HepG2 (cell line): ENCODE results near the gene PLVAP. TPM values are rescaled to one million over a fixed set of nuclear protein-coding genes. Genes with fewer than 3 reads are reported as not detected.
A peak's percentile ranks its signal among the peaks of the same experiment; 100 is the strongest.

Experiments used
- ATAC-seq: fragments of 200-7000 bp; cut with Tn5 transposase; 3 replicates; pipeline ENCODE4 v1.9.1; 2020; ENCODE audit warnings: mild to moderate bottlenecking, moderate library complexity
- BruUV-seq: library from RNA; stranded (reverse); fragments of 400-500 nt; replicated peaks from 2 replicates; lab custom pipeline; 2021; lab: Mats Ljungman, UMichigan
- CTCF ChIA-PET: fragments of 300-600 bp; formaldehyde crosslinking; extraction: SDS; loops from one replicate; lab custom pipeline; 2021; ENCODE audit warnings: low total read pairs, inconsistent platforms, low intra/inter-chr PET ratio; lab: Yijun Ruan, JAX
- POLR2A ChIA-PET: fragments of 350-600 bp; sonication (Branson Sonifier 250); formaldehyde crosslinking; loops from one replicate; lab custom pipeline; 2020; ENCODE audit warnings: antibody characterized with exemption, inconsistent platforms; lab: Yijun Ruan, JAX
- DNase-seq: peaks from one replicate; pipeline ENCODE4 v3.0.0-alpha.2; 2015; ENCODE audit warnings: low spot score
- FAIRE-seq: peaks from 3 replicates; lab custom pipeline; 2011; peaks lifted over from hg19 to GRCh38; lab: Jason Lieb, UNC
- H2AFZ ChIP-seq: one replicate; pipeline ENCODE4 v1.6.1; 2011; ENCODE audit warnings: low read length, inconsistent platforms
- H3K27ac ChIP-seq: fragments of 300-600 bp; 3 replicates; pipeline ENCODE4 v1.8.0; 2011; ENCODE audit warnings: mixed run types, mild to moderate bottlenecking, mixed read lengths, low read length, inconsistent platforms; ENCODE audit not compliant: insufficient read depth; ENCODE audit errors: extremely low read length
- H3K27me3 ChIP-seq, 2 experiments: fragments of 200-600 bp in 1 of 2; 2 replicates in 1 of 2; 3 replicates in 1 of 2; pipeline versions ENCODE4 v1.6.0 to v1.8.0; 2011; ENCODE audit warnings: low read length in 2 of 2, mild to moderate bottlenecking in 2 of 2, moderate library complexity in 2 of 2, inconsistent platforms in 1 of 2; ENCODE audit not compliant: insufficient read depth in 2 of 2, control insufficient read depth in 1 of 2
- H3K36me3 ChIP-seq, 2 experiments: fragments of 200-600 bp in 1 of 2; replicated peaks in 1 of 2; 2 replicates in 1 of 2; 3 replicates in 1 of 2; pipeline versions ENCODE4 v1.5.1 to v1.8.0; 2011; ENCODE audit warnings: low read length in 2 of 2, inconsistent platforms in 1 of 2; ENCODE audit not compliant: insufficient read depth in 2 of 2, control insufficient read depth in 1 of 2
- H3K4me1 ChIP-seq: 2 replicates; pipeline ENCODE4 v1.5.1; 2012; ENCODE audit warnings: low read length, inconsistent platforms; ENCODE audit not compliant: insufficient read depth
- H3K4me2 ChIP-seq: 2 replicates; pipeline ENCODE4 v1.6.0; 2011; ENCODE audit warnings: low read depth, low read length, inconsistent platforms
- H3K4me3 ChIP-seq, 3 experiments: fragments of 200-600 bp in 1 of 3; sonication (generic), shearing (Covaris generic) in 1 of 3; replicated peaks in 1 of 3; 2 replicates each; pipeline ENCODE4 v1.5.1; 2011 to 2016; ENCODE audit warnings: low read length in 3 of 3, inconsistent platforms in 2 of 3, low read depth in 2 of 3, mild to moderate bottlenecking in 2 of 3, control low read depth in 1 of 3, mixed read lengths in 1 of 3; ENCODE audit not compliant: insufficient read depth in 1 of 3
- H3K79me2 ChIP-seq: one replicate; pipeline ENCODE4 v1.6.1; 2011; ENCODE audit warnings: low read length, inconsistent platforms; ENCODE audit not compliant: insufficient read depth
- H3K9ac ChIP-seq: 2 replicates; pipeline ENCODE4 v1.6.0; 2011; ENCODE audit warnings: mild to moderate bottlenecking, low read depth, low read length, inconsistent platforms; ENCODE audit not compliant: insufficient read depth
- H3K9me3 ChIP-seq: 2 replicates; pipeline ENCODE4 v1.5.1; 2012; ENCODE audit warnings: mild to moderate bottlenecking, low read length
- H4K20me1 ChIP-seq: 2 replicates; pipeline ENCODE4 v1.6.0; 2011; ENCODE audit warnings: inconsistent platforms, mild to moderate bottlenecking, low read length, moderate library complexity; ENCODE audit not compliant: insufficient read depth
- AGO2 ChIP-seq: fragments of 200-400 bp; formaldehyde crosslinking; optimal IDR thresholded peaks from 2 replicates; pipeline ENCODE3; 2017; ENCODE audit warnings: mild to moderate bottlenecking, low read depth, low read length, moderate library complexity
- AKAP8 ChIP-seq: sonication (generic); formaldehyde crosslinking; IDR thresholded peaks from 2 replicates; pipeline ENCODE4 v1.5.1; 2020; ENCODE audit warnings: mild to moderate bottlenecking, missing genetic modification reagents
- PLRG1 ChIP-seq: fragments of 450-650 bp; conservative IDR thresholded peaks from 2 replicates; pipeline ENCODE4 v1.6.1; 2016
- ZNF441 ChIP-seq: sonication (generic); formaldehyde crosslinking; IDR thresholded peaks from 2 replicates; pipeline ENCODE4 v1.7.0; 2021; ENCODE audit warnings: missing genetic modification reagents, borderline replicate concordance
- ZNF597 ChIP-seq: sonication (generic); formaldehyde crosslinking; IDR thresholded peaks from 2 replicates; pipeline ENCODE4 v1.5.0; 2020; ENCODE audit warnings: missing genetic modification reagents
- ZNF687 ChIP-seq: sonication (generic); formaldehyde crosslinking; IDR thresholded peaks from 2 replicates; pipeline ENCODE4 v1.5.1; 2020; ENCODE audit warnings: mild to moderate bottlenecking, missing genetic modification reagents, moderate library complexity
- ZNF691 ChIP-seq: sonication (generic); formaldehyde crosslinking; IDR thresholded peaks from 2 replicates; pipeline ENCODE4 v1.4.0; 2020; ENCODE audit warnings: missing genetic modification reagents, low read depth, mild to moderate bottlenecking, borderline replicate concordance
- ZNF747 ChIP-seq: sonication (generic); formaldehyde crosslinking; IDR thresholded peaks from 2 replicates; pipeline ENCODE4 v1.8.1; 2023; ENCODE audit warnings: missing genetic modification reagents, mild to moderate bottlenecking, borderline replicate concordance
- WGBS: methylation state at CpG from one replicate; pipeline ENCODE4 v1.1.6; 2017; ENCODE audit warnings: low lambda C conversion rate; 5-methylcytosine and 5-hydroxymethylcytosine counted together
- in situ Hi-C: cut with HindIII; loops from 2 replicates; pipeline ENCODE4 v1.10.0; 2017; ENCODE audit warnings: low pct_unique_long_range_greater_than_20kb; ENCODE audit not compliant: extremely low pct_ligation_motif_present
- intact Hi-C: fragments of 100-400 bp; cut with micrococcal nuclease; formaldehyde crosslinking; loops from one replicate; pipeline ENCODE4 v1.10.0; 2022; ENCODE audit not compliant: unreplicated experiment
- polyA plus RNA-seq, 8 experiments: library from polyadenylated mRNA; depleted of rRNA in 3 of 8; stranded (reverse) in 7 of 8; unstranded in 1 of 8; fragments of >200 nt; fragmentation: Illumina TruSeq in 4 of 8; extraction: Trizol in 4 of 8; gene quantifications; 2 replicates each; pipeline versions ENCODE4 v1.2.1 to v1.2.3, GENCODE V29; 2011 to 2016; ENCODE audit warnings: low read depth in 4 of 8, missing spikeins in 1 of 8, mixed read lengths in 1 of 8; ENCODE audit not compliant: insufficient read depth in 1 of 8
- total RNA-seq, 5 experiments: library from RNA; depleted of rRNA; stranded (reverse); fragments of >200 nt; fragmentation: Illumina TruSeq; extraction: Trizol; gene quantifications; 2 replicates each; pipeline ENCODE4 v1.2.3, GENCODE V29; 2016; ENCODE audit warnings: low read depth in 1 of 5

The PLVAP gene
- total and polyA plus RNA-seq, 2 of the 13 experiments (the other 11 are each of a cell fraction or from before 2014, with no cell fraction given), result 0.26 TPM; not detected in 1

DNA sequence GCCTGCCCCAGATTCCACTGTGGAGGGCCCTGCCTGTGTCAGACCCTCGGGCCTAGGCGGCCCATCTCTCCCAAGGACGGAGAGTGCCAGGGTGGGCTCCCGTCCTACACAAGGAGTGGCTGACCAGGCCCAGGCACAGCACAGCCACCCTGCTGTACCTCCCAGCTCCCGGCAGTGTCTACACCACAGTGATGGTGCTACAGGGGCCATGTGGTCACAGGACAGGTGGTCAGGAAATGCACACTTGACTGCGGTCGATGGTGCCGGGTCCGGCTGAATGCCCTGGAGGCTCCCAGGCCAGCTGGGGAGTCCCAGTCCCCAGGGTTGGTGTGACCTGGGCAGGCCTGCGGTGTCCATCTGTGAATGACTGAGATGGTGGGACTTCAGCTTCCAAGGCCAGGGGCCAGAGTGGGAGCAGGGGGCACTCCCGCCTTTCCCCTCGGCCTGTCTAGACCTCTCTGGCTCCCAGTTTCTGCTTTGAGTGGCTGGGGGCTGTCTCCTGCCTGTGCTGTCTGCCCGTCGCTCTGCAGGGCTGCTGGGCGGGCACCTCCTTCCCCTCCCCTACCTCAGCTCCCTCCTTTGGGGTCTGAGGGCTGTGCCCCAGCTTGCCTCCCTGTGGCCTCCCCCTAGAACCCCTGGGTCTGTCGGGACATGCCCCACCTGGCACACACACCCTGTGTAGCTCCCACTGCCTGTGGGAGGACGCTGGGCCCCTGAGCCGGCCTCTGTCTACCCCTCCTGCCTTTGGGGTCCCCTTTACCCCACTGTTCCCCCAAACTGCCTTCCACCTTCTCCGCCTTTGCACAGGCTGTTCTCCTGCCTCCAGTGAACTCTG is 55.3 kb downstream of the PLVAP start:
- ChIA-PET POLR2A (interaction anchor here (1.3 to 1.6 kb wide), 2 partner anchors 10 to 13 kb away, joined by 3 read pairs; partner anchors contain the start of gene DDA1), CTCF (no interaction called here)
- H3K27ac ChIP-seq, result no peak overlapping the region

More for the DNA sequence above, 55.3 kb downstream of the PLVAP start:
- no peak overlapping the region for H3K4me2 ChIP-seq
- H3K4me1 ChIP-seq, result no peaks in the 10 kb centered on the region
- in situ Hi-C loops (no loop called here), intact Hi-C loops (no loop called here)
- ATAC-seq (peak; percentile 17), DNase-seq (no peak), FAIRE-seq (no peak)
- no peaks in the 10 kb centered on the region for H4K20me1 ChIP-seq
- no peak overlapping the region for H3K4me3 ChIP-seq
- 99% methylated on average over 11 of the region's 19 CpGs for WGBS
- TF ChIP-seq AKAP8 (CRISPR knock-in tag) (0 out of 2 replicates have a peak, but pooled peaks have one; percentile 6), AGO2 (peak; percentile 44), ZNF747 (CRISPR knock-in tag) (no peak), ZNF441 (CRISPR knock-in tag) (no peak), ZNF687 (0 out of 2 replicates have a peak, but pooled peaks have one; percentile 12), PLRG1 (no peak), ZNF691 (CRISPR knock-in tag) (no peak), ZNF597 (CRISPR knock-in tag) (no peak)
- H2AFZ ChIP-seq, result no peak overlapping the region
- no peaks in the 10 kb centered on the region for H3K27me3 ChIP-seq
- no peaks in the 10 kb centered on the region for H3K9me3 ChIP-seq
- BruUV-seq, result no TSS peak
- no peaks in the 10 kb centered on the region for H3K79me2 ChIP-seq
- H3K9ac ChIP-seq, result no peak overlapping the region
- H3K36me3 ChIP-seq, result peaks cover 7 to 25% of the 10 kb centered on the region in 2 experiments; a peak in 3 of 5 replicates
